GM18951 (cell line): Measurements from ENCODE around the gene SLC24A4.

ENCODE experiments used
- POLR2A ChIP-seq: IDR thresholded peaks from 4 replicates; pipeline ENCODE4 v1.6.1; 2011; ENCODE audit warnings: mild to moderate bottlenecking; ENCODE audit not compliant: insufficient read length, insufficient read depth; ENCODE audit errors: extremely low read depth
- in situ Hi-C: fragments of 300-500 bp; cut with MboI; formaldehyde crosslinking; loops from one replicate; pipeline ENCODE4 v1.12.0; 2022; ENCODE audit warnings: low sequenced_read_pairs, mixed read lengths, inconsistent platforms; ENCODE audit not compliant: unreplicated experiment

SLC24A4 gene

GRCh38 chr14:92334050-92334449 is 11.1 kb downstream of the SLC24A4 start:
- in situ Hi-C loops: no loop called here
- no peak for TF ChIP-seq POLR2A

DNA sequence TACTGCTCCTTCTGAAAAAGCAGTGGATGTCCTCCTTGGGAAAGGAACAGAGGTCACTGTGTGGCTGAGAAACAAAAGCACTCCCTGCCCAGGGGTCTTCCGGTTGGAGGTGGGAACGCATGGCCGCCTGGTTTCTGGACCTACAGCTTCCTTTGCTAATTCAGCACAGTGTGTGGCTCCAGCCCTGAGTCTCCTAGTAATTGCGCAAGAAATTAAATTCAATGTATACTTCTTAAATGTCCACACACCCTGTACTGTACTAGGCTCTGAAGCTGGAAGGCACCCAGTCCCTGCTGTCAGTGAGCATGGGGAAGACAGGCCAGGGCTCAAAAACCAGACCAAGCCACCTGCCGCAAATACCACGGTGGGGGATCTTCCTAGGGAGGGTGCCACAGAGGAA is 13.4 kb downstream of the SLC24A4 start:
- in situ Hi-C loops: no loop called here
- no peak for TF ChIP-seq POLR2A

- no peak for TF ChIP-seq POLR2A
- in situ Hi-C loops: no loop called here
These were observed 16.5 kb downstream of the SLC24A4 start for GRCh38 chr14:92339426-92339825.

DNA sequence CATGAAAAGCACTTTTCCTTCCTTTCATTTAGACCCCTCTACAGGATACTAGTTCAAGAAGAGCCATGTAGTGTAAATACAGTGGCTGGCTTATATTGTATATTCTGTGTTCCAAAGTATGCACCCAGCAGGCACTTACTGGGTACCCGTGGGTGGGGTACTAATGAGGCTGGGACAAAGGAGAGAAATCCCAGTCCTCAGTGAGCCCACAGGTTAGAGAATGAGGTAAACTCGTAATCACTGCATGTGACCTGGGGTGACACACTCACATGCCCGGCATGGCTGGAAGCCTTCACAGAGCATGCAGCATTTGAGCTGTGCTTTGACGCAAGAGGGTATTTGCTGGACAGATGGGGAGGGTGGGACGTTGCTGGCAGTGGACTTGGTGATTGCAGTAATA is 17.1 kb downstream of the SLC24A4 start:
- in situ Hi-C loops: no loop called here
- no peak for TF ChIP-seq POLR2A

DNA sequence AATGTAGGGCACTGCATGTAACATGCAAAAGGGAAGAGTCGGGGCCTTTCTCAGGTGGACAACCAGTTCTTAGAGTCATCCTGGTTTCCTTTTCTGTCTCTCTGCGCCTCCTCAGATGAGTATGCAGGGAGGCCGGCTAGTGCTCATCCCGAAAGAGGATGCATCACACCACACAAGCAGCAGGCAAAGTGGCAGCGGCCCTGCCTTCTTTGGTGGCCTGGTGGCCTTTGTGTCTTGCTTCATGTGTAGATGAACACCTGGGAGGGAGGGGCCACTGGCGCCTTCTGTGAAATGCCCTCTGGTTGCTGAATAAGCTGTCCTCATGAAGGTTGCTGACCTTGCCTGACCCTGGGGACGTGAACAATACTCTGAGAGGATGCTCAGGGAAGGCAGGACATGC is 18.0 kb downstream of the SLC24A4 start:
- TF ChIP-seq POLR2A: no peak
- in situ Hi-C loops: no loop called here

GRCh38 chr14:92341791-92342190 is 18.8 kb downstream of the SLC24A4 start:
- no peak for TF ChIP-seq POLR2A
- in situ Hi-C loops: no loop called here

DNA sequence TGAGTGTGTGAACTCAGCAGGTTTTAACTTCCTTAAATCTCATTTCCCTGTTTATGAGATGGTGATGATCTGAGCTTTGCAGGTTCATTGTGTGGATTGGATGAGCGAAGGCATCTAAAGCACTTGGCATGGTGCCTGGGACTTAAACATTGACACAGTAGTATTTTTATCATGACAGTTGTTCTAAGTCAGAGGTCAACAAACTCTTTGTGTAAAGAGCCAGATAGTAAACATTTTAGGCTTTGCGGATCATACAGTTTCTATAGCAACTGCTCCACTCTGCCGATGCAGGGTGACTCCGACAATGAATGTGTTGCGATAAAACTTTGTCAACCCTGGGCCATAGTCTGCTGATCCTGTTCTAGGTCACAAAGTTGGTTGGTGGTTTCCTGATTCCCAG is 25.2 kb downstream of the SLC24A4 start:
- no peak for TF ChIP-seq POLR2A
- in situ Hi-C loops: no loop called here

- in situ Hi-C loops: no loop called here
- no peak for TF ChIP-seq POLR2A
These were observed 28.8 kb downstream of the SLC24A4 start for GRCh38 chr14:92351750-92352149.

GRCh38 chr14:92352158-92352985 is 29.4 kb downstream of the SLC24A4 start:
- in situ Hi-C loops: no loop called here
- no peak for TF ChIP-seq POLR2A

GRCh38 chr14:92353447-92353846 is 30.5 kb downstream of the SLC24A4 start:
- in situ Hi-C loops: no loop called here
- no peak for TF ChIP-seq POLR2A

DNA sequence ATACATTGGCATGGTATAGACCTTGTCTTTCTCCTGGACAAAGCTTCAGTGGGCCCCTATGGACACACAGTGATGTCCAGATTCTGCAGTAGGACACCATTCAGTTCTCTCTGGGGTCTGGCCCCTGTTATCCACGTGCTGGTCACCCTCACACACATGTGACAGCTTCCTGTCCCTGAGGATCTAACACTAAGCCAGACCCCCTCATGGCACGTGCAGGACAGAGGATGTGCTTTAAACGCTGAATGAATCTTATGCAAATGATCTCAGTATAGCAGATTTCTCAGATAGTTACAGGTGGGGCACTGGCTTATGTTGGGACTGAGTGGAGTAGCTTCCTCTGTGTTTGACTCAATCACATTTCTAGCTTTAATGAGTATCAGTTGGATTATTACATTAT is 33.7 kb downstream of the SLC24A4 start:
- in situ Hi-C loops: no loop called here
- no peak for TF ChIP-seq POLR2A

DNA sequence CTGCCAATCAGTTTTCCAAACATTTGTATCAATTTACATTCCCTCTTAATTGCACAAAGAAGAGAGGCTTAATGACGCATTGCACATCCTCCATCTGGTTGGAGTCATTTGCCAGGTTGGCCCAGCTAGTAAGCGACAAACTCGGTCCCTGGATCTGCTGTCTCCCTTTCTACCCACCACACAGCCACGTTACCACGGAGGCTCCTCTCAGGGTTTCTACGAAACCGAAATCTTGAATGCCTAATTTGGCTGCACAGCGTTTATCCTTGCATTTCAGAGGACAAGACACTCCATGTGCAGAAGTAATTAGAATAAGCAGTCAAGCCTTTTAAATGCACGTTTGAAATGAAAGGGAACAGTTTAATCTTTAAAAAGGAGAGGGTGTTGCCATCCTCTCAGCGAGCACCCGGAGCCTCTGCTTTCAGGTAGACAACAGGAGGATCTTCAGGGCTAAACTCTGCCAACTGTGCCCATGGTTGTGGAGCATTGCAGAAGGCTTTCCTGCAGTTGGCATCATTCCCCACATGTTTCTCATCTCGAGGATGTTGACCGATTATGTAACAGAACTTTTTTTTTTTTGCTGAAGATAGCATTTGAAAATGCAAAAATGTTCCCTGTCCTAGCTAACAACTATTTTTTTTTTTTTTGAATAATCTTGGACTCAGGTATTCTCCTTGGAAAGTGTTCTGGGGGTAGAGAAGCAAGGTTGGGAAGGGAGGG is 37.8 kb downstream of the SLC24A4 start:
- in situ Hi-C loops: no loop called here
- no peak for TF ChIP-seq POLR2A

- in situ Hi-C loops: no loop called here
- TF ChIP-seq POLR2A: no peak
These were observed 39.8 kb downstream of the SLC24A4 start for GRCh38 chr14:92362781-92363235.

GRCh38 chr14:92366237-92366636 is 43.3 kb downstream of the SLC24A4 start:
- in situ Hi-C loops: no loop called here
- no peak for TF ChIP-seq POLR2A

DNA sequence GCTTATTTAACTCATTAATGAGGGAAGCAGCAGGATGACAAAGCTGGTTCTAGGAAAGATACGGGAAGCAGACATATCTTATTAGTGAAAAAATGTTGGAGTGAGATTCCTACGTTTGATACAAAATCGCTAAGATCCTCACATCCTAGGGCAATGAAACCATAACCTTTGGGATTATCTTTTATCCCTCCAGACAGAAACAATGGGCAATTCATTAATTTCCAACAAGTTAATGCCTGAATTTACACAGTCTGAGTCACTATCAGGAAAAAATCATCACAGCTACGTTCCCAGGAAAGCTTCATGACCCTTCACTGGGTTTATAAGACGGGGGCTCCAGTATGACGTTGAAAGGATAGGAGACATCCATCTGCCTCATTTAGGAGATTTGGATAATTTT is 45.0 kb downstream of the SLC24A4 start:
- in situ Hi-C loops: no loop called here
- no peak for TF ChIP-seq POLR2A
